BLaER1 (cell line): ENCODE data around the gene LRRC10.

Source experiments
- H3K27ac ChIP-seq: shearing (Covaris generic); formaldehyde crosslinking; 2 replicates; pipeline ENCODE4 v1.8.1; 2022
- H3K27me3 ChIP-seq: shearing (Covaris generic); formaldehyde crosslinking; 2 replicates; pipeline ENCODE4 v1.8.1; 2022
- H3K36me3 ChIP-seq: shearing (Covaris generic); formaldehyde crosslinking; 2 replicates; pipeline ENCODE4 v1.8.1; 2022
- H3K4me1 ChIP-seq: shearing (Covaris generic); formaldehyde crosslinking; 2 replicates; pipeline ENCODE4 v1.8.1; 2022
- H3K4me2 ChIP-seq: shearing (Covaris generic); formaldehyde crosslinking; 2 replicates; pipeline ENCODE4 v1.8.1; 2022
- H3K4me3 ChIP-seq: shearing (Covaris generic); formaldehyde crosslinking; 2 replicates; pipeline ENCODE4 v1.8.1; 2022
- H3K9ac ChIP-seq: shearing (Covaris generic); formaldehyde crosslinking; 2 replicates; pipeline ENCODE4 v1.8.1; 2022
- H3K9me3 ChIP-seq: shearing (Covaris generic); formaldehyde crosslinking; 2 replicates; pipeline ENCODE4 v1.8.1; 2022
- H4K20me1 ChIP-seq: shearing (Covaris generic); formaldehyde crosslinking; 2 replicates; pipeline ENCODE4 v1.8.1; 2022
- Cebpa-rat ChIP-seq: shearing (Covaris generic); IDR thresholded peaks from 2 replicates; pipeline ENCODE4 v1.8.1; 2022

LRRC10 gene

DNA sequence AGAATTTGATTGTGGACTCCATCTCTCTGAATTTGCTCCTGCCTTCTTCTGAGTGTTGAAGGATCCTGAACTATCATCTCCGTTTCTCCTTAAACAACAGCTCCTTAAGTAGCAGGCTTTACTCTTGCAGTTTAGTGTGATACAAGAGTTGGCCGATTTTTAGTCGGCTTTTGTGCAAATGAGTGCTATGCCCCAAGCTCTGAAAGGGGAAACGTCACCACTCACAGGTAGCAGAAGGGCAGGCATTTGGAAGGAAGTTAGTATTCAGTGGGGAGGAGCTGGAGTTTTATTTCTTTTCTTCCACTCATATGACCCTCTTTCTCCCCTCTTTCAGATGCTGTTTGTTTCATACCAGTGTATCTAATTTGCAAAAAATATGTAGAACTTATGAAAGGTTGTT is 36.5 kb upstream of the LRRC10 start:
- no peaks in the 10 kb centered on the region for H3K27me3 ChIP-seq
- TF ChIP-seq Cebpa-rat, result no peak
- H4K20me1 ChIP-seq, result no peaks in the 10 kb centered on the region
- H3K27ac ChIP-seq, result no peak overlapping the region
- no peaks in the 10 kb centered on the region for H3K36me3 ChIP-seq
- H3K4me1 ChIP-seq, result peaks cover 9% of the 10 kb centered on the region; the same call in 1 of the 2 replicates
- H3K9me3 ChIP-seq, result no peaks in the 10 kb centered on the region
- H3K4me2 ChIP-seq, result no peak overlapping the region
- no peak overlapping the region for H3K9ac ChIP-seq
- H3K4me3 ChIP-seq, result no peak overlapping the region

DNA sequence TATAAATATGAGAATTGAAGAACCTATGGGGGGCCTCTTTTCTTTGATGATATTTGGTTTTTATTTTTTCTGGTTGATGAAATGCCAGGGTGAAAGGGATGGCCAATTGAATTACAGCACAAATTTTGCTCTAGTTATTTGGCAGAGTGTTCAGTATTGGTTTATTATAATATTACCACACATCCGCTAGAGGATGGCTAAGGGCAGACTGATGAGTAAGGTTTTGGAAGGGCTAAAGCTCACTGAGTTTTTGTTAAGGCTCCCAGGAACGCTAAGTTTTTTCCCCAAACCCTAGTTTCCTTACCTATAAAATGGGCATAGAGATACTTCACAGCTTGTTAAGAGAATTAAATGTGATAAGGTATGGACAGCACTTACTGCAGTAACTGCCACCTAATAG is 34.3 kb upstream of the LRRC10 start:
- Histone ChIP-seq H4K20me1 (no peaks in the 10 kb centered on the region), H3K36me3 (no peaks in the 10 kb centered on the region), H3K27me3 (no peaks in the 10 kb centered on the region), H3K4me3 (no peak overlapping the region), H3K27ac (no peak overlapping the region), H3K9ac (no peak overlapping the region), H3K9me3 (no peaks in the 10 kb centered on the region), H3K4me2 (no peak overlapping the region), H3K4me1 (peaks cover 9% of the 10 kb centered on the region; the same call in 1 of the 2 replicates)
- no peak for TF ChIP-seq Cebpa-rat

- H3K4me3 ChIP-seq, result no peak overlapping the region
- no peak overlapping the region for H3K9ac ChIP-seq
- TF ChIP-seq Cebpa-rat, result no peak
- H4K20me1 ChIP-seq, result no peaks in the 10 kb centered on the region
- H3K4me1 ChIP-seq, result peaks cover 9% of the 10 kb centered on the region; the same call in 1 of the 2 replicates
- H3K27ac ChIP-seq, result no peak overlapping the region
- H3K4me2 ChIP-seq, result no peak overlapping the region
- no peaks in the 10 kb centered on the region for H3K27me3 ChIP-seq
- H3K36me3 ChIP-seq, result no peaks in the 10 kb centered on the region
- no peaks in the 10 kb centered on the region for H3K9me3 ChIP-seq
These were observed 33.8 kb upstream of the LRRC10 start for GRCh38 chr12:69644511-69644910.

DNA sequence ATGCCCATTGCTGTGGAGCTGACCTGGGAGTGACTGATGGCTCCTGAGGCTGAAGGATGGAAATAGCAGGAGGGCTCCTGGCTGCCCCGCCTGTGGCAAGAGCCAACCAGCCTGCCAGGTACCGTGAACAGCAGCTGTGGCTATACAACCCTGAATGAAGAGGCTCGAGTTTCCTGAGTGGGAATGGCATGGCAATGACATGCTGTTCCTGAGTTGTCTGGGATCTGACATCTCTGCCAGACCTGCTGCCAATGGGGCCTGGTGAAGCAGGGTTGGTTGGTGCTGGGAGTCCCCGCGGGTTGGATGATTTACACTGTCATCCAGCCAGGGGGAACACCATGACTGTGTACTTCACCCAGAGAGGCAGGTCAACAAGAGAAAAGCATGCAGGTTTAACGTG is 31.8 kb upstream of the LRRC10 start:
- no peaks in the 10 kb centered on the region for H3K36me3 ChIP-seq
- H3K27me3 ChIP-seq, result no peaks in the 10 kb centered on the region
- peaks cover 9% of the 10 kb centered on the region; the same call in 1 of the 2 replicates for H3K4me1 ChIP-seq
- H3K9me3 ChIP-seq, result no peaks in the 10 kb centered on the region
- H3K4me3 ChIP-seq, result no peak overlapping the region
- no peak for TF ChIP-seq Cebpa-rat
- no peak overlapping the region for H3K9ac ChIP-seq
- no peak overlapping the region for H3K4me2 ChIP-seq
- H4K20me1 ChIP-seq, result no peaks in the 10 kb centered on the region
- H3K27ac ChIP-seq, result no peak overlapping the region

- Histone ChIP-seq H3K4me1 (peaks cover 4% of the 10 kb centered on the region; the same call in 1 of the 2 replicates), H3K27ac (no peak overlapping the region), H3K27me3 (no peaks in the 10 kb centered on the region), H3K9ac (no peak overlapping the region), H4K20me1 (no peaks in the 10 kb centered on the region), H3K4me3 (no peak overlapping the region), H3K4me2 (no peak overlapping the region), H3K36me3 (no peaks in the 10 kb centered on the region), H3K9me3 (no peaks in the 10 kb centered on the region)
- TF ChIP-seq Cebpa-rat, result no peak
These were observed 30.8 kb upstream of the LRRC10 start for GRCh38 chr12:69641546-69641945.

GRCh38 chr12:69639400-69640016 is 28.8 kb upstream of the LRRC10 start:
- H4K20me1 ChIP-seq, result no peaks in the 10 kb centered on the region
- no peaks in the 10 kb centered on the region for H3K27me3 ChIP-seq
- H3K27ac ChIP-seq, result no peak overlapping the region
- H3K9me3 ChIP-seq, result no peaks in the 10 kb centered on the region
- no peak overlapping the region for H3K9ac ChIP-seq
- H3K4me3 ChIP-seq, result no peak overlapping the region
- H3K36me3 ChIP-seq, result no peaks in the 10 kb centered on the region
- TF ChIP-seq Cebpa-rat, result no peak
- no peak overlapping the region for H3K4me2 ChIP-seq
- H3K4me1 ChIP-seq, result no peaks in the 10 kb centered on the region

GRCh38 chr12:69633061-69633460 is 22.4 kb upstream of the LRRC10 start:
- no peaks in the 10 kb centered on the region for H3K4me1 ChIP-seq
- no peak overlapping the region for H3K27ac ChIP-seq
- no peaks in the 10 kb centered on the region for H3K27me3 ChIP-seq
- H3K9ac ChIP-seq, result no peak overlapping the region
- H3K4me2 ChIP-seq, result no peak overlapping the region
- H3K9me3 ChIP-seq, result peaks cover 4% of the 10 kb centered on the region; the same call in 1 of the 2 replicates
- no peaks in the 10 kb centered on the region for H4K20me1 ChIP-seq
- H3K36me3 ChIP-seq, result no peaks in the 10 kb centered on the region
- no peak for TF ChIP-seq Cebpa-rat
- no peak overlapping the region for H3K4me3 ChIP-seq

- no peak overlapping the region for H3K27ac ChIP-seq
- no peak for TF ChIP-seq Cebpa-rat
- no peaks in the 10 kb centered on the region for H3K36me3 ChIP-seq
- peaks cover 4% of the 10 kb centered on the region; the same call in 1 of the 2 replicates for H3K9me3 ChIP-seq
- no peaks in the 10 kb centered on the region for H3K4me1 ChIP-seq
- no peak overlapping the region for H3K4me3 ChIP-seq
- H3K4me2 ChIP-seq, result no peak overlapping the region
- H3K27me3 ChIP-seq, result no peaks in the 10 kb centered on the region
- no peaks in the 10 kb centered on the region for H4K20me1 ChIP-seq
- H3K9ac ChIP-seq, result no peak overlapping the region
These were observed 19.5 kb upstream of the LRRC10 start for GRCh38 chr12:69630191-69630590.

DNA sequence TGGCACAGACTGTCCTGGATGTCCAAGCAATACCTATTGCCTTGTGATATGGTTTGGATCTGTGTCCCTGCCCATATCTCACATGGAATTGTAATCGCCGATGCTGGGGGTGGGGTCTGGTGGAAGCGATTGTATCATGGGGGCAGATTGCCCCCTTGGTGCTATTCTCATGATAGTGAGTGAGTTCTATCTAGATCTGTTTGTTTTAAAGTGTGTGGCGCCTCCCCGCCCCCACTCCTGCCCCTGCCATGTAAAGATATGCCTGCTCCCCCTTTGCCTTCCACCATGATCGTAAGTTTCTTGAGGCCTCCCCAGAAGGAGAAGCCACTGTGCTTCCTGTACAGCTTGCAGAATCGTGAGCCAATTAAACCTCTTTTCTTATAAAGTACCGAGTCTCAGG is 16.8 kb upstream of the LRRC10 start:
- Histone ChIP-seq H3K9ac (no peak overlapping the region), H3K4me1 (no peaks in the 10 kb centered on the region), H3K4me2 (no peak overlapping the region), H3K27me3 (no peaks in the 10 kb centered on the region), H4K20me1 (no peaks in the 10 kb centered on the region), H3K27ac (no peak overlapping the region), H3K4me3 (no peak overlapping the region), H3K36me3 (no peaks in the 10 kb centered on the region), H3K9me3 (peaks cover under 1% of the 10 kb centered on the region; the same call in 1 of the 2 replicates)
- TF ChIP-seq Cebpa-rat, result no peak

GRCh38 chr12:69623970-69624369 is 13.3 kb upstream of the LRRC10 start:
- Histone ChIP-seq H3K4me1 (no peaks in the 10 kb centered on the region), H3K27ac (no peak overlapping the region)

DNA sequence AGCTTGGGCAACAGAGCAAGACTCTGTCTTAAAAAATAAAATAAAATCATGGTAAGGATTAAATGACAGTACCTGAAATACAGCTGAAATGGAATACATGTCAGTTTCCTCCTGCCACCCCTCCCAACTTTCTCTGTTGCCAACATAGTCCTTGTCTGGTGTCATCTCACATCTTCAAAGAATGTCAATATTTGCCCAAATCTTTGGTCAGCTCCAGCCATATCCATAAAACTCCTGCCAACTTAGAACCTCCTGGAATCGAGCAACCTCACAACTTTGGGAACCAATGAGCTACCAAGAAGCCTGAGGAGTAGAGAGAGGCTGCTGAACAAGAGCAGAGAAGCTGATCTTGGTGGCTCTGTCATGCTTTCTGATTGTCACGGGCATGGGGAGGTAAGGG is 10.8 kb upstream of the LRRC10 start:
- Histone ChIP-seq H3K36me3 (no peaks in the 10 kb centered on the region), H3K9me3 (no peaks in the 10 kb centered on the region), H3K4me3 (no peak overlapping the region), H4K20me1 (no peaks in the 10 kb centered on the region), H3K9ac (no peak overlapping the region), H3K27me3 (no peaks in the 10 kb centered on the region), H3K27ac (no peak overlapping the region), H3K4me2 (no peak overlapping the region), H3K4me1 (no peaks in the 10 kb centered on the region)
- TF ChIP-seq Cebpa-rat, result no peak

More at GRCh38 chr12:69623970-69624369, 13.3 kb upstream of the LRRC10 start:
- Histone ChIP-seq H4K20me1 (no peaks in the 10 kb centered on the region), H3K9me3 (no peaks in the 10 kb centered on the region), H3K36me3 (no peaks in the 10 kb centered on the region), H3K4me2 (no peak overlapping the region), H3K9ac (no peak overlapping the region), H3K4me3 (no peak overlapping the region), H3K27me3 (no peaks in the 10 kb centered on the region)
- no peak for TF ChIP-seq Cebpa-rat
